ENCODE data around the gene CROT. TPM values are rescaled to one million over a fixed set of nuclear protein-coding genes. Genes with fewer than 3 reads are reported as not detected.

The CROT gene
- polyA plus RNA-seq, 2 of the 4 experiments (the other 2 are of a cell fraction) = 12.3 to 18.2 TPM

GRCh38 chr7:87344446-87344845 lies 1.0 kb upstream of the CROT start:
- Histone ChIP-seq H3K4me1 (peaks cover 21% of the 10 kb centered on the region), H3K4me3 (peak overlapping the region; percentile 68), H3K4me2 (peak overlapping the region; percentile 76), H3K9me3 (no peaks in the 10 kb centered on the region), H3K27ac (peak overlapping the region; percentile 76 to 93)
- ATAC-seq (no peak), FAIRE-seq (no peak), DNase-seq (ENCODE audit: low read depth in 1 of 2, low spot score in 1 of 2) (no peak)
- WGBS (ENCODE audit: missing lambda C conversion rate) = 15% methylated on average over 2 of the region's 2 CpGs
- CTCF ChIA-PET = interaction anchor here (1.2 to 1.7 kb wide), 2 partner anchors 32 to 72 kb away, joined by 3 to 5 read pairs; no protein-coding TSS in a partner anchor
- no peak for TF ChIP-seq TP53 (CRISPR knock-in tag; IDR thresholded peaks at IDR 0.05)
- no peak for TF ChIP-seq FOXS1 (CRISPR knock-in tag; IDR thresholded peaks at IDR 0.05)
- TF ChIP-seq FOSL2 (IDR thresholded peaks at IDR 0.05) = no peak
- TF ChIP-seq FOSL2 (CRISPR knock-in tag; IDR thresholded peaks at IDR 0.05) = no peak
- TF ChIP-seq RNF2 (IDR thresholded peaks at IDR 0.05; ENCODE audit: borderline replicate concordance, low read depth) = no peak
- TF ChIP-seq CEBPB (IDR thresholded peaks at IDR 0.05) = no peak
- TF ChIP-seq KDM5A (IDR thresholded peaks at IDR 0.05) = no peak
- TF ChIP-seq ATOH8 (CRISPR knock-in tag; IDR thresholded peaks at IDR 0.05; ENCODE audit: low read depth) = no peak
- no peak for TF ChIP-seq MYC (IDR thresholded peaks at IDR 0.05; ENCODE audit: borderline replicate concordance, low read length)
- POLR2A ChIA-PET = no interaction called here

- peak overlapping the region; percentile 94 for H3K4me2 ChIP-seq
- DNase-seq (ENCODE audit: low read depth in 1 of 2, low spot score in 1 of 2) (no peak), ATAC-seq (peak; percentile 18 to 49), FAIRE-seq (no peak)
- CTCF ChIA-PET = interaction anchor here (1.5 to 2.0 kb wide), 3 partner anchors 9 to 70 kb away, joined by 3 to 7 read pairs (median 5); no protein-coding TSS in a partner anchor
- H3K4me1 ChIP-seq = peaks cover 21% of the 10 kb centered on the region
- POLR2A ChIA-PET = no interaction called here
- 21% methylated on average over 8 of the region's 8 CpGs for WGBS (ENCODE audit: missing lambda C conversion rate)
- H3K4me3 ChIP-seq = peak overlapping the region; percentile 68
- H3K9me3 ChIP-seq = no peaks in the 10 kb centered on the region
- no peak for TF ChIP-seq FOXS1 (CRISPR knock-in tag; IDR thresholded peaks at IDR 0.05)
- TF ChIP-seq HOXA7 (CRISPR knock-in tag; IDR thresholded peaks at IDR 0.05) = no peak
- TF ChIP-seq HES2 (IDR thresholded peaks at IDR 0.05) = no peak
- no peak for TF ChIP-seq MAX (IDR thresholded peaks at IDR 0.05)
- H3K27ac ChIP-seq = peak overlapping the region; percentile 76 to 93
These were observed 503 bp downstream of the CROT start for GRCh38 chr7:87345962-87346371.

GRCh38 chr7:87347207-87347606 lies 1.7 kb downstream of the CROT start:
- POLR2A ChIA-PET = no interaction called here
- H3K4me2 ChIP-seq = no peak overlapping the region
- TF ChIP-seq USF2 (IDR thresholded peaks at IDR 0.05) (no peak), CHD2 (IDR thresholded peaks at IDR 0.05; ENCODE audit: low read length, partially characterized antibody) (no peak), FOSB (CRISPR knock-in tag; IDR thresholded peaks at IDR 0.05) (no peak), PHF8 (IDR thresholded peaks at IDR 0.05; ENCODE audit: borderline replicate concordance, low read depth) (no peak)

GRCh38 chr7:87347664-87348063 lies 2.2 kb downstream of the CROT start:
- no peak overlapping the region for H3K27ac ChIP-seq
- FAIRE-seq (no peak), DNase-seq (ENCODE audit: low read depth in 1 of 2, low spot score in 1 of 2) (no peak), ATAC-seq (no peak)
- CTCF ChIA-PET = interaction anchor here (0.6 to 1.1 kb wide), 3 partner anchors 10 to 68 kb away, joined by 3 to 4 read pairs (median 4); no protein-coding TSS in a partner anchor
- no peak for TF ChIP-seq HDAC2 (IDR thresholded peaks at IDR 0.05)
- no peak for TF ChIP-seq KDM5A (IDR thresholded peaks at IDR 0.05)
- no peak for TF ChIP-seq PBX3 (IDR thresholded peaks at IDR 0.05)
- TF ChIP-seq EHF (CRISPR knock-in tag; IDR thresholded peaks at IDR 0.05) = no peak
- no peak for TF ChIP-seq BCL3 (IDR thresholded peaks at IDR 0.05)
- no peak for TF ChIP-seq ESRRA (IDR thresholded peaks at IDR 0.05; ENCODE audit: borderline replicate concordance, low read length)
- TF ChIP-seq HES2 (IDR thresholded peaks at IDR 0.05) = no peak
- TF ChIP-seq HOXA7 (CRISPR knock-in tag; IDR thresholded peaks at IDR 0.05) = no peak
- no peak for TF ChIP-seq MAZ (IDR thresholded peaks at IDR 0.05; ENCODE audit: borderline replicate concordance, low read depth, low read length)
- TF ChIP-seq RARB (CRISPR knock-in tag; IDR thresholded peaks at IDR 0.05) = no peak
- TF ChIP-seq CHD4 (IDR thresholded peaks at IDR 0.05; ENCODE audit: borderline replicate concordance) = no peak
- peaks cover 21% of the 10 kb centered on the region for H3K4me1 ChIP-seq
- H3K4me3 ChIP-seq = no peak overlapping the region
- WGBS (ENCODE audit: missing lambda C conversion rate) = 81% methylated on average over 2 of the region's 2 CpGs
- POLR2A ChIA-PET = no interaction called here
- no peak overlapping the region for H3K4me2 ChIP-seq
- no peaks in the 10 kb centered on the region for H3K9me3 ChIP-seq

More at GRCh38 chr7:87347207-87347606, 1.7 kb downstream of the CROT start:
- FAIRE-seq = no peak
- Histone ChIP-seq H3K4me1 (peaks cover 21% of the 10 kb centered on the region), H3K9me3 (no peaks in the 10 kb centered on the region), H3K4me3 (no peak overlapping the region), H3K27ac (no peak overlapping the region)
- DNase-seq (ENCODE audit: low read depth in 1 of 2, low spot score in 1 of 2) = no peak
- no peak for ATAC-seq
- WGBS (ENCODE audit: missing lambda C conversion rate) = 75% methylated on average over 1 of the region's 1 CpG
- CTCF ChIA-PET = interaction anchor here (0.6 to 2.0 kb wide), 3 partner anchors 8 to 69 kb away, joined by 4 to 7 read pairs (median 4); no protein-coding TSS in a partner anchor
